ENCODE measurements around the gene TRIP12. TPM values are rescaled to one million over a fixed set of nuclear protein-coding genes. Genes with fewer than 3 reads are reported as not detected.

The TRIP12 gene
- total and polyA plus RNA-seq, 2 of the 8 experiments (the other 6 are each of a cell fraction or from before 2014, with no cell fraction given), result 23.1 to 174 TPM

- no peak overlapping the region for H3K27ac ChIP-seq (ENCODE audit: low read depth, low read length)
- no peaks in the 10 kb centered on the region for H3K79me1 ChIP-seq (ENCODE audit: low read depth, low read length)
- H3K9me3 ChIP-seq (ENCODE audit: insufficient read depth in 2 of 2, low read depth in 1 of 2, low read length in 1 of 2), result no peaks in the 10 kb centered on the region
- no peak overlapping the region for H4K5ac ChIP-seq (ENCODE audit: insufficient read length, low read depth, low read length)
- CTCF ChIA-PET (ENCODE audit: partially characterized antibody), result interaction anchor here (1.7 kb wide), 1 partner anchor 16 kb away, joined by 6 read pairs; no protein-coding TSS in a partner anchor
- no peak overlapping the region for H3K18ac ChIP-seq (ENCODE audit: extremely low read depth, low read length)
- FAIRE-seq (no peak), DNase-seq (ENCODE audit: low read depth in 1 of 2, low spot score in 2 of 2) (no peak)
- H3K79me2 ChIP-seq (ENCODE audit: control insufficient read depth in 1 of 2, insufficient read depth in 2 of 2, low read length in 2 of 2), result no peaks in the 10 kb centered on the region
- WGBS, 2 experiments (ENCODE audit: extremely low coverage in 1 of 2, insufficient coverage in 1 of 2, insufficient read length in 1 of 2, insufficient replicate concordance in 2 of 2, low coverage in 1 of 2, low lambda C conversion rate in 2 of 2, missing lambda C conversion rate in 1 of 2), result 86% methylated on average over 3 of the region's 3 CpGs; no CpG with 5 or more reads in 1 of the 2 experiments
- no peak overlapping the region for H3K14ac ChIP-seq (ENCODE audit: insufficient read length)
- no peak overlapping the region for H2BK5ac ChIP-seq (ENCODE audit: low read depth, low read length)
- no peaks in the 10 kb centered on the region for H3K23me2 ChIP-seq (ENCODE audit: low read depth, low read length)
- no peak overlapping the region for H2BK15ac ChIP-seq (ENCODE audit: low read length)
- H3K9ac ChIP-seq (replicated peaks in 1 of 4; ENCODE audit: extremely low read depth in 1 of 4, low read depth in 3 of 4, low read length in 3 of 4), result no peak overlapping the region
- POLR2A ChIA-PET (ENCODE audit: partially characterized antibody), result no interaction called here
- H3K36me3 ChIP-seq (ENCODE audit: control insufficient read depth in 2 of 4, insufficient read depth in 4 of 4, low read length in 3 of 4), result peaks cover 3 to 40% (median 8%) of the 10 kb centered on the region in 4 experiments; a peak in 5 of 8 replicates
- H4K20me1 ChIP-seq (replicated peaks in 1 of 2; ENCODE audit: control insufficient read depth in 1 of 2, insufficient read depth in 2 of 2, low read length in 2 of 2), result no peaks in the 10 kb centered on the region
- no peaks in the 10 kb centered on the region for H3K4me1 ChIP-seq (replicated peaks in 1 of 4; ENCODE audit: control insufficient read depth in 3 of 4, insufficient read depth in 4 of 4, low read length in 3 of 4)
- no peak overlapping the region for H3K23ac ChIP-seq (ENCODE audit: insufficient read length)
- H3K4me2 ChIP-seq (ENCODE audit: insufficient read depth in 1 of 2, low read depth in 2 of 2, low read length in 2 of 2), result no peak overlapping the region
- no peak overlapping the region for H3K4ac ChIP-seq (replicated peaks; ENCODE audit: insufficient read length, low read depth, low read length)
- TF ChIP-seq EZH2 (IDR thresholded peaks at IDR 0.05; ENCODE audit: low read depth, low read length, severe bottlenecking), result no peak
- no peak for TF ChIP-seq RNF2 (IDR thresholded peaks at IDR 0.05; ENCODE audit: borderline replicate concordance, low read depth, low read length, missing control alignments, poor library complexity, severe bottlenecking)
- TF ChIP-seq TAF7 (optimal IDR thresholded peaks at IDR 0.05; ENCODE audit: borderline replicate concordance, low read depth, low read length), result no peak
- no peak for TF ChIP-seq GABPA (IDR thresholded peaks at IDR 0.05; ENCODE audit: borderline replicate concordance, insufficient read depth, low read length)
- no peak for TF ChIP-seq HDAC6 (IDR thresholded peaks at IDR 0.05; ENCODE audit: low read depth, low read length)
- no peak for TF ChIP-seq TAF1 (IDR thresholded peaks at IDR 0.05; ENCODE audit: low read depth, low read length)
- no peak for TF ChIP-seq SUZ12 (IDR thresholded peaks at IDR 0.05; ENCODE audit: low read length)
- peaks cover 0 to 1% (median 0%) of the 10 kb centered on the region in 4 experiments; a peak in 1 of 7 replicates for H3K27me3 ChIP-seq (replicated peaks in 1 of 4; ENCODE audit: control insufficient read depth in 3 of 4, extremely low read depth in 1 of 4, insufficient read depth in 3 of 4, low read length in 3 of 4)
- no peak overlapping the region for H2BK20ac ChIP-seq (ENCODE audit: low read length)
- no peak overlapping the region for H2BK120ac ChIP-seq (replicated peaks; ENCODE audit: low read depth, low read length)
- no peak overlapping the region for H2BK12ac ChIP-seq (ENCODE audit: low read depth, low read length)
- no peak overlapping the region for H3K56ac ChIP-seq (replicated peaks; ENCODE audit: insufficient read length, low read depth, low read length)
- H4K91ac ChIP-seq (replicated peaks; ENCODE audit: insufficient read length, low read length), result no peak overlapping the region
- no peak overlapping the region for H3K4me3 ChIP-seq (ENCODE audit: extremely low read depth in 1 of 4, insufficient read depth in 2 of 4, low read depth in 3 of 4, low read length in 4 of 4)
- no peak overlapping the region for H2AK5ac ChIP-seq (ENCODE audit: low read depth, low read length)
- no peak overlapping the region for H4K8ac ChIP-seq (ENCODE audit: extremely low read depth, insufficient read depth, low read length)
- H2AFZ ChIP-seq (ENCODE audit: low read length), result no peak overlapping the region
These were observed 103.6 kb downstream of the TRIP12 start for GRCh38 chr2:229818230-229818629.
